IMR-90 (cell line): ENCODE results near the gene ERMARD.

Experiments
- CEBPB ChIP-seq: IDR thresholded peaks from 2 replicates; pipeline ENCODE4 v1.6.1; 2012; ENCODE audit warnings: low read depth, low read length, improper control_type of control experiment
- CTCF ChIP-seq: conservative IDR thresholded peaks from 2 replicates; pipeline ENCODE4 v1.5.1; 2012; ENCODE audit warnings: mild to moderate bottlenecking, low read depth, low read length, improper control_type of control experiment
- MAFK ChIP-seq: IDR thresholded peaks from 2 replicates; pipeline ENCODE4 v1.6.1; 2012; ENCODE audit warnings: low read depth, low read length, improper control_type of control experiment
- MAZ ChIP-seq: IDR thresholded peaks from 2 replicates; pipeline ENCODE4 v1.6.1; 2012; ENCODE audit warnings: low read depth, mild to moderate bottlenecking, low read length, improper control_type of control experiment, moderate library complexity, borderline replicate concordance
- POLR2A ChIP-seq: IDR thresholded peaks from 2 replicates; pipeline ENCODE4 v1.6.1; 2012; ENCODE audit warnings: mild to moderate bottlenecking, low read depth, low read length
- USF2 ChIP-seq: fragments of 150-350 bp; IDR thresholded peaks from 2 replicates; pipeline ENCODE4 v1.6.1; 2017; ENCODE audit warnings: mild to moderate bottlenecking, antibody characterized with exemption, low read length, low read depth

GRCh38 chr6:169799474-169799926 lies 48.1 kb downstream of the ERMARD start:
- TF ChIP-seq CTCF (no peak), USF2 (no peak), MAZ (no peak), POLR2A (no peak), MAFK (peak; percentile 89), CEBPB (no peak)
